Hindlimb muscle (tissue), 1 donor: ENCODE measurements around the gene CBARP. TPM values are rescaled to one million over a fixed set of nuclear protein-coding genes. Genes with fewer than 3 reads are reported as not detected.

Experiments
- DNase-seq: peaks from one replicate; pipeline ENCODE4 v3.0.0-alpha.2; 2013
- polyA plus RNA-seq: library from polyadenylated mRNA; unstranded; fragments of 120-200 nt; gene quantifications from one replicate; pipeline ENCODE4 v1.2.1, GENCODE V29; 2013; ENCODE audit not compliant: insufficient read length

The CBARP gene
- polyA plus RNA-seq, 1 donor = 1.9 TPM

GRCh38 chr19:1227304-1228054, 10.3 kb downstream of the CBARP start:
- DNase-seq = no peak

GRCh38 chr19:1226522-1227303, 11.1 kb downstream of the CBARP start:
- no peak for DNase-seq

- DNase-seq = no peak
Measured at GRCh38 chr19:1226227-1226518, 11.6 kb downstream of the CBARP start.

- DNase-seq = no peak
Measured at GRCh38 chr19:1225440-1226226, 12.2 kb downstream of the CBARP start.

- DNase-seq = no peak
Measured at GRCh38 chr19:1224847-1225246, 13.0 kb downstream of the CBARP start.

GRCh38 chr19:1224047-1224825, 13.6 kb downstream of the CBARP start:
- no peak for DNase-seq

GRCh38 chr19:1223018-1223855, 14.6 kb downstream of the CBARP start:
- no peak for DNase-seq

GRCh38 chr19:1222394-1222793, 15.4 kb downstream of the CBARP start:
- DNase-seq = no peak

GRCh38 chr19:1221904-1222255, 15.9 kb downstream of the CBARP start:
- no peak for DNase-seq

- no peak for DNase-seq
Measured at GRCh38 chr19:1220976-1221903, 16.6 kb downstream of the CBARP start.

- DNase-seq = no peak
Measured at GRCh38 chr19:1220477-1220930, 17.3 kb downstream of the CBARP start.

GRCh38 chr19:1219786-1220476, 17.9 kb downstream of the CBARP start:
- no peak for DNase-seq

GRCh38 chr19:1218751-1219567, 18.8 kb downstream of the CBARP start:
- no peak for DNase-seq

- DNase-seq = no peak
Measured at GRCh38 chr19:1217366-1217765, 20.4 kb downstream of the CBARP start.

- no peak for DNase-seq
Measured at GRCh38 chr19:1216756-1217155, 21.0 kb downstream of the CBARP start.

GRCh38 chr19:1214862-1215731, 22.7 kb downstream of the CBARP start:
- no peak for DNase-seq

GRCh38 chr19:1214299-1214861, 23.4 kb downstream of the CBARP start:
- DNase-seq = no peak
